SU-DHL-6 (cell line): ENCODE measurements around the gene RARB.

Experiments
- H2AFZ ChIP-seq: fragments of 200-600 bp; sonication (generic); 2 replicates; pipeline ENCODE4 v1.6.1; 2014; ENCODE audit warnings: low read depth, mild to moderate bottlenecking, moderate library complexity, mixed read lengths, antibody characterized with exemption, low read length; ENCODE audit not compliant: severe bottlenecking
- H3F3A ChIP-seq: fragments of 200-600 bp; shearing (Covaris generic); 2 replicates; pipeline ENCODE4 v1.6.0; 2016; ENCODE audit warnings: antibody characterized with exemption, mild to moderate bottlenecking; ENCODE audit not compliant: insufficient read depth
- H3K27ac ChIP-seq: fragments of 200-600 bp; sonication (generic); 2 replicates; pipeline ENCODE4 v1.5.1; 2016; ENCODE audit warnings: low read depth, mild to moderate bottlenecking, low read length, moderate library complexity, mixed read lengths
- H3K27me3 ChIP-seq: fragments of 200-600 bp; sonication (generic), shearing (Covaris generic); 2 replicates; pipeline ENCODE4 v1.6.0; 2014; ENCODE audit warnings: mild to moderate bottlenecking, low read length
- H3K36me3 ChIP-seq: fragments of 200-600 bp; sonication (generic); 2 replicates; pipeline ENCODE4 v1.6.1; 2014; ENCODE audit warnings: mild to moderate bottlenecking, low read length, mixed read lengths
- H3K4me2 ChIP-seq: fragments of 300-600, 200-600 bp; shearing (Covaris generic), sonication (generic); 2 replicates; pipeline ENCODE4 v1.6.0; 2014; ENCODE audit warnings: low read length, low read depth, mild to moderate bottlenecking; ENCODE audit not compliant: poor library complexity, severe bottlenecking
- H3K4me3 ChIP-seq: fragments of 200-600 bp; sonication (generic); 2 replicates; pipeline ENCODE4 v1.5.1; 2014; ENCODE audit warnings: antibody characterized with exemption, low read length, mild to moderate bottlenecking, mixed read lengths; ENCODE audit not compliant: insufficient read depth, poor library complexity, severe bottlenecking
- H3K79me2 ChIP-seq: fragments of 200-600 bp; sonication (generic); 2 replicates; pipeline ENCODE4 v1.6.1; 2014; ENCODE audit warnings: mild to moderate bottlenecking, low read length, moderate library complexity; ENCODE audit not compliant: insufficient read depth
- H3K9ac ChIP-seq: fragments of 200-600 bp; sonication (generic); 2 replicates; pipeline ENCODE4 v1.7.0; 2014; ENCODE audit warnings: mild to moderate bottlenecking, low read length
- H3K9me2 ChIP-seq: fragments of 200-600 bp; sonication (generic); replicated peaks from 2 replicates; pipeline ENCODE4 v1.6.1; 2014; ENCODE audit warnings: low read length; ENCODE audit not compliant: insufficient read depth
- H3K9me3 ChIP-seq: fragments of 200-600 bp; sonication (generic); 2 replicates; pipeline ENCODE4 v1.6.1; 2014; ENCODE audit warnings: low read length, mixed read lengths; ENCODE audit not compliant: insufficient read depth
- H4K20me1 ChIP-seq: fragments of 200-600 bp; sonication (generic); 2 replicates; pipeline ENCODE4 v1.6.1; 2014; ENCODE audit warnings: low read depth, mild to moderate bottlenecking, antibody characterized with exemption, low read length, moderate library complexity, mixed read lengths
- CTCF ChIP-seq: fragments of 200-600 bp; sonication (generic); IDR thresholded peaks from one replicate; pipeline ENCODE4 v1.5.1; 2017; ENCODE audit warnings: antibody characterized with exemption, mild to moderate bottlenecking, low read length, moderate library complexity; ENCODE audit not compliant: insufficient read depth, poor library complexity, severe bottlenecking
- EZH2phosphoT487 ChIP-seq: fragments of 200-600 bp; sonication (generic), shearing (Covaris generic); conservative IDR thresholded peaks from 2 replicates; pipeline ENCODE4 v1.6.1; 2018; ENCODE audit warnings: mild to moderate bottlenecking, antibody characterized with exemption, low read length, moderate library complexity, mixed read lengths

Gene RARB

GRCh38 chr3:25461946-25462345 is 33.9 kb downstream of the RARB start:
- no peaks in the 10 kb centered on the region for H3K79me2 ChIP-seq
- no peaks in the 10 kb centered on the region for H3K27me3 ChIP-seq
- H3K27ac ChIP-seq: no peak overlapping the region
- no peaks in the 10 kb centered on the region for H3K9me2 ChIP-seq
- no peak overlapping the region for H3K9ac ChIP-seq
- H3K9me3 ChIP-seq: no peaks in the 10 kb centered on the region
- H2AFZ ChIP-seq: no peak overlapping the region
- no peak for TF ChIP-seq CTCF
- TF ChIP-seq EZH2phosphoT487: no peak
- no peak overlapping the region for H3K4me2 ChIP-seq
- H3K4me3 ChIP-seq: no peak overlapping the region
- no peaks in the 10 kb centered on the region for H4K20me1 ChIP-seq
- H3K36me3 ChIP-seq: no peaks in the 10 kb centered on the region
- no peaks in the 10 kb centered on the region for H3F3A ChIP-seq

- no peak overlapping the region for H3K9ac ChIP-seq
- H3K27me3 ChIP-seq: no peaks in the 10 kb centered on the region
- no peaks in the 10 kb centered on the region for H3K79me2 ChIP-seq
- H3K4me3 ChIP-seq: no peak overlapping the region
- no peak overlapping the region for H3K27ac ChIP-seq
- H3K4me2 ChIP-seq: no peak overlapping the region
- H3F3A ChIP-seq: no peaks in the 10 kb centered on the region
- no peaks in the 10 kb centered on the region for H3K9me3 ChIP-seq
- TF ChIP-seq EZH2phosphoT487 (no peak), CTCF (no peak)
- no peaks in the 10 kb centered on the region for H4K20me1 ChIP-seq
- no peak overlapping the region for H2AFZ ChIP-seq
- no peaks in the 10 kb centered on the region for H3K36me3 ChIP-seq
- no peaks in the 10 kb centered on the region for H3K9me2 ChIP-seq
These were observed 34.4 kb downstream of the RARB start for GRCh38 chr3:25462495-25462894.

GRCh38 chr3:25463836-25464418 is 35.9 kb downstream of the RARB start:
- Histone ChIP-seq H3K4me3 (no peak overlapping the region), H3K4me2 (no peak overlapping the region), H3K27me3 (no peaks in the 10 kb centered on the region), H3K79me2 (no peaks in the 10 kb centered on the region), H4K20me1 (no peaks in the 10 kb centered on the region), H2AFZ (no peak overlapping the region), H3K27ac (no peak overlapping the region), H3K9ac (no peak overlapping the region), H3F3A (no peaks in the 10 kb centered on the region), H3K36me3 (no peaks in the 10 kb centered on the region), H3K9me2 (no peaks in the 10 kb centered on the region), H3K9me3 (no peaks in the 10 kb centered on the region)
- no peak for TF ChIP-seq EZH2phosphoT487
- no peak for TF ChIP-seq CTCF
